ENCODE measurements around the gene MRPL18.
"Not testable (repeated sequence)": the region's sequence is repeated elsewhere in the genome, so short reads cannot be mapped to it uniquely, and the experiment has no call there.

The MRPL18 gene

GRCh38 chr6:159772196-159772595 lies 18.1 kb upstream of the MRPL18 start:
- no peak for DNase-seq

- no peak for DNase-seq
These were observed 12.9 kb upstream of the MRPL18 start for GRCh38 chr6:159777240-159777904.

- DNase-seq: no peak
These were observed 12.1 kb upstream of the MRPL18 start for GRCh38 chr6:159778131-159778530.

- DNase-seq: no peak
These were observed 11.6 kb upstream of the MRPL18 start for GRCh38 chr6:159778542-159779103.

- DNase-seq: no peak
These were observed 2.0 kb upstream of the MRPL18 start for GRCh38 chr6:159788276-159788675.

GRCh38 chr6:159788753-159789376 lies 1.4 kb upstream of the MRPL18 start:
- peak in 5 of 56 donors; percentile 24 to 52 (median 46) for DNase-seq

- peak; percentile 89 to 100 (median 99) for DNase-seq
These were observed 704 bp upstream of the MRPL18 start, which contains the start of gene TCP1 for GRCh38 chr6:159789377-159790148. TCP1 (minus strand) TSS chr6:159789602; CDS start chr6:159789468, 134 bp downstream.

GRCh38 chr6:159790956-159791598 lies 810 bp downstream of the MRPL18 start:
- DNase-seq: peak in 1 of 56 donors; percentile 3

GRCh38 chr6:159794976-159795375 lies 4.7 kb downstream of the MRPL18 start:
- not testable (repeated sequence) for DNase-seq

GRCh38 chr6:159797554-159797953 lies 7.3 kb downstream of the MRPL18 start:
- DNase-seq: no peak

- DNase-seq: peak in 5 of 56 donors; percentile 7 to 44 (median 14)
These were observed 10.0 kb downstream of the MRPL18 start, which contains the start of gene PNLDC1 for GRCh38 chr6:159800141-159800865. PNLDC1 (plus strand) TSS chr6:159800276; CDS start chr6:159800308, 32 bp downstream.

- DNase-seq: no peak
These were observed 11.7 kb downstream of the MRPL18 start for GRCh38 chr6:159801935-159802334.

GRCh38 chr6:159804504-159804903 lies 14.2 kb downstream of the MRPL18 start:
- DNase-seq: no peak

- no peak for DNase-seq
These were observed 15.3 kb downstream of the MRPL18 start for GRCh38 chr6:159805440-159806020.

GRCh38 chr6:159806021-159806458 lies 15.8 kb downstream of the MRPL18 start:
- DNase-seq: no peak

- DNase-seq: no peak
These were observed 17.0 kb downstream of the MRPL18 start for GRCh38 chr6:159807150-159807858.

GRCh38 chr6:159808647-159809046 lies 18.4 kb downstream of the MRPL18 start:
- DNase-seq: peak in 13 of 56 donors; percentile 11 to 60 (median 21)

GRCh38 chr6:159809149-159809548 lies 18.9 kb downstream of the MRPL18 start:
- no peak for DNase-seq

- DNase-seq: no peak
These were observed 23.5 kb downstream of the MRPL18 start for GRCh38 chr6:159813781-159814180.
